HG03064 (cell line): Measurements from ENCODE around the gene LHCGR.

Experiments
- ATAC-seq: cut with Tn5 transposase; IDR thresholded peaks from one replicate; pipeline ENCODE4 v1.9.1; 2021; ENCODE audit warnings: low read depth; ENCODE audit not compliant: unreplicated experiment

LHCGR gene

DNA sequence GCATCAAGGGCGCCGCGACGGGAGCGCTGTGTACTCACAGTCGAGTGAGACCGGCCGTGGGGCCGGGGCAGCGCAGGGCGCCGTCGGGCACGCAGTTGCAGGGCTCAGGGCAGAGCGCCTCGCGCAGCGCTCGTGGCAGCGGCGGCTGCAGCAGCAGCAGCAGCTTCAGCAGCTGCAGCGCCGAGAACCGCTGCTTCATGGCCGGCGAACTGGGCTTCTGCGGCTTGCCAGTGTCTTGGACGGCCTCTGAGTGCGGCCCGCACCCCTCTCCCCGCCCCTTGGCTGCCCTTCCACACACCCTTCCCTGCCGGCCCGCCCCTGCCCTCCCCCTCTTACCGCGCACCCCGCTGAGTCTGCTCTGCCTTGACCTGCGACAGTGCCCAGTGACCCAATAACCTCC lies at the start of gene LHCGR:
TSS of gene LHCGR (minus strand) at position 252 of the 400 bp plus-strand sequence. CDS start at position 199, 53 bp downstream.
- no peak for ATAC-seq

DNA sequence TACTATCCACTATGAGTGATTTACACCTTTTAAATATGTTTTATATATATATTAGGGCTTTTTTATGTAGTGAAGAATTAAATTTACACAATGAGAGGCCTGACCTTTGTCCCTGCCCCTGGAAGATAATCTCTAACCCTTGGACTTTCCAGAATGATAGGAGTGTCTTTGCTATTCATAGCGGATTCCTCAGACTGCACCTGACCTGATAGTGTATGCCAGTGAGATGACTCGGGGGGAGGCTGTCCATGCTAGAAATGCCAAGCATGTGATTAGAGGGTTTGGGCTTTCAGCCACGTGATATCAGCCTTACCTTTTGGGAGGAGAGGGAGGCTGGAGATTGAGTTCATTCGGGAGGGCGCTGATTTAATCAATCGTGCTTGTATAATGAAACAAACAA lies 44.1 kb upstream of the LHCGR start:
- ATAC-seq: no peak

DNA sequence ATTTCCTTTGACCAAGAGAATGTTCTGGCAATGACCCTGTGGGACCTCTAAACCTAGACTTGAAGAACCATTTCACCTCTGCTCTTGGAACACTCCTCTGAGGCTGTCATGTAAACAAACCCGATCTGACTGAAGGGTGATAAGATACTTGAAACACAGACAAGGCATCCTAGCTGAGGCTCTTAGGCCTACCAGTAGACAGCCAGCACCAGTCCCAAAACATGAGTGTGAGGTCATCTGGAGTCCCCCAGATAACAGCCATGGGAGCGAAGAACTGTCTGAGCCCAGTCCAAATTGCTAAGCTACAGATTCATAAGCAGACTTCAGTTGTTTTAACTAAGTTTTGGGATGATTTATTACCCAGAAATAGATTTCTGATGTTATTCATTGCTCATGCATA lies 39.5 kb upstream of the LHCGR start:
- ATAC-seq: no peak

DNA sequence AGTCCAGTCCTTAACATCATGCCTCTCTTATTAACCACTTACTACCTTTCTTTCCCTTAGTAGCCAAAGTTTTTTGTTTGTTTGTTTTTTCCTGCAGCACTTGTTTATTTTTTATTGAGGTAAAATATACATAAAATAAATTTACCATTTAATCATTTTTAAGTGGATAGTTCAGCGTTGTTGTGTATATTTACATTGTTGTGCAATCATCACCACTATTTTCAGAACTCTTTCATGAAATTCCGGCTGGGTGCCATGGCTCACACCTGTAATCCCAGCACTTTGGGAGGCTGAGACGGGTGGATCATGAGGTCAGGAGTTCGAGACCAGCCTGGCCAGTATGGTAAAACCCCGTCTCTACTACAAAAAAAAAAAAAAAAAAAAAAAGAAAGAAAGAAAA lies 38.1 kb upstream of the LHCGR start:
- ATAC-seq: no peak

DNA sequence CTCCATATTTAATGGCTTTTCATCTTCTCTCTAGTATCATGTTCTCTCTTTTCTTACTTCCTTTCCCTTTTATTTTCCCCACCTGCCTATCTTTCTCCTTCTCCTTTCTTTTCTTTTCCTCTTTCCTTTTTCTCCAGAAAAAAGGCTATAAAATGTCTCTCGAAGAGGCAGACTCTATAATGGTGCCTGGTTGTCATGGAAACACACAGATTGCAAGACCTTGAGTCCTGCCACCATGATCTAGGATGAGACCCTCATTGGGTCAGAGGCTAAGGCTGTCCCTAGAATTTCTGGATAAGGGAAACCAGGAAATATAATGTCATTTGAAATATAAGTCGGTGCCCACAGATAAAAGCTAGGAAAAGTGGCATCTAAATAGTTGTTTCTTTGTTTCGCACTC lies 36.5 kb upstream of the LHCGR start:
- no peak for ATAC-seq

DNA sequence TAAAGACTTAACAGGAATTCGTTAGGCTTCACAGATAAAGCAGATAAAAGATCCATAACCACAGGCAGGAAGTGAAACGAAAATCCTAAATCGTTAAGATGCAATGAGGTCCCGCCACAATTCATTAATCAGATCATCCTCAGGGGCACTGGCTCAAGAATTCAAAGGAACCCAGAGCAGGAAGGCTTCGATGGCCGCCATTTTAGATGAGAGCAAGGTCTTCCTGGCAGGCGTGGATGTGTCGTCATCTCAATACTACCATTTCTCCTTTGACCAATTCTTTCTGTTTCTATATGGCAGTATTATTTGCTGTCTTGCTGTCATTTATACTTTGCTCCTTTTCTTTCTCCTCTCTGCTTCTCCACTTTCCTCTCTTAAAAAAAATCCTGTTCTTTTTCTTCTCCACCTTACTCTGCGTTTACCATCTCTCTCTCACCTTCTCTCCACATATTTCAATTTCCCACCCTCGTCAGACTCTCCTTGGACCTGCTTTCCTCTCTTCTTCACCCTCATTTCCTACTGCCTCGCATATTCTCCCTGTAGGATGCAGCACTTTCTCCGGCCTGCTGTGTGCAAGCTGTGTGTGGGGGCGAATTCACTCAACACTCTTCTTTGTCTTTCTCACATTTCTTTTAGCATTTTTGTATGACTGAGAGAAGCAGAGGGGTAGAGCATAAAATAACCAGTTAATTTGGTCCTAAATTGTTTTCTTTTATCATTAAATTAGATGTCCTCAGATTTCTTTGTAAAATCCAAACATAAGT lies 35.1 kb upstream of the LHCGR start:
- no peak for ATAC-seq

DNA sequence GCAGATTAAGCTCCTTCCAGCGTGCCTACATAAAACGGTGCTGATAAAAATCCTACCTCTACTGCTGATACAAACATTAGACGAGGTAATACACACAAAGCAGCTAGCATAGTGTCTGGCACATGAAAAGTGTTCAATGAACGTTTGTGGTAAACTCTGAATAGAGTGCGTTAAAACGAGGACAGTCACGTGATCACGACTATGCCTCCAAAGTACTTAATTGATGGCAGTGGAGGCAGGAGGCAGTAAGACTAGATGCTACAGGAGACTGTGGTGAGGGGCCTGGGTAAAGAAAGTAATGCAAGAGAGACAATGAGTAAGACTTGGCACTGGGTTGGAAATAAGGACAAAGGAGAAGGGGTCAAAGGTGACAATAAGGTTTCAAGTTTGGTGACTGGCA lies 32.1 kb upstream of the LHCGR start:
- no peak for ATAC-seq

DNA sequence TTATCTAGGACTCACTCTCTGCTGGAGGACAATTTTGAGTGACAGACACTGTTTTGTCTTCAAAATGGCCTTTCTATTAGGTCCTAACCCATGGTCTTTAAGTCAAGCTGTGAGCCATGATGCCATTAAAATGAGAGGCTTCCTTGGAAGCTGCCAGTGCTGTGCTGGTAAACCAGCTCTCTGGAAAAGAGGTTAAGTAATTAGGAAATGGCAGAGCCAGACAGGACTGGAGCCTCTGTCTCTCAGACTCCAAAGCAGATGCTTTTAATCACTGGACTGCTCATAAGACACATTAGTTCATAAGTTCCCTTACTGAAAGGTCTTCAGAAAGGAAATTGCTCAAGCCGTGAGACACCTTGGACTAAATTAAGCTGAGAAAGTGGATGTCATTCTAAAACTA lies 25.8 kb upstream of the LHCGR start:
- no peak for ATAC-seq

DNA sequence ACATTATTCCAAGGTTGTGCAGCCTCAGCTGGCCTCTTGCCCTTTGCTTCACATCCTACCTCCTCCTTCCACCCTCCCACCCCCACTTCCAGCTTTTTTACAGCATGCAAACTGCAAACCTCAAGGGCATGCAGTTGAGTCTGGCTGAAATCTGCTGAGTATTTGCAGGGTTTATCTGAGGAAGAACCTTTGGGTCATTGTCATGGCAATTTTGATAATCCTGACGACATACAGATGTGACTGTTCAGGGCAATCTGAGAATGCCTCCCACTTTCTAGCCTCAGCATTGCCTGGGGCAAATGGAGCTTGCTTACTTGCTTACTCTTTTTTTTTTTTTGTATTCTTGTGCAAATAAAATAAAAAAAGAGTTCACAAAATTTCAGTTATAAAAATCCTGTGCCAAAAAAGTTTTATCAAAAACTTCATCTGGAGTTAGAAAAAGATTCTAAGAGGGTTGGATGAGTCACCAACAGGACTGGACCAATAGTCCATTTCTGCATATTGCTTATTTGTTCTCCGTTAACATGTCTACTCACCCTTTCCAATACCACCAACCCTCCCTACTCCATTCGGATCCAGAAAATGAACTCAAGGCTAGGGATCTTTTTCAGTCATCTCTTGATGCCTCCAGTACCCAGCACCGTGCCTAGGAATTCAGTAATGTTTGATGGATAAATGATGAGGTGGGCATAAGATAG lies 23.6 kb upstream of the LHCGR start:
- no peak for ATAC-seq

DNA sequence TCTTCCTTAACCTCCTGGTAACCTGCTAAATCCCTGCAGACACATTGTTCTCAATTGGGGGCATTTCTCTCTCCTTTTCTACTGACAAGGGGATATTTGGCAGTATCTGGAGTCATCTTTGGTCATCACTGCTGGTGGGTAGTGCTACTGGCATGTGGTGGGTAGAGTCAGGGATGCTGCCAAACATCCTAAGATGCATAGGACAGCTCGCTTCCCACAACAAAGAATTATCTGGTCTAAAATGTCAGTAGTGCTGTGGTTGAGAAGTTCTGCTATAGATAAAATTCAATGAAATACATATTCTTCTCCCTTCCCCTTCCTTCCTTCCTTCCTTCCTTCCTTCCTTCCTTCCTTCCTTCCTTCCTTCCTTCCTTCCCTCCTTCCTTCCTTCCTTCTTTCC lies 18.7 kb upstream of the LHCGR start:
- ATAC-seq: no peak

DNA sequence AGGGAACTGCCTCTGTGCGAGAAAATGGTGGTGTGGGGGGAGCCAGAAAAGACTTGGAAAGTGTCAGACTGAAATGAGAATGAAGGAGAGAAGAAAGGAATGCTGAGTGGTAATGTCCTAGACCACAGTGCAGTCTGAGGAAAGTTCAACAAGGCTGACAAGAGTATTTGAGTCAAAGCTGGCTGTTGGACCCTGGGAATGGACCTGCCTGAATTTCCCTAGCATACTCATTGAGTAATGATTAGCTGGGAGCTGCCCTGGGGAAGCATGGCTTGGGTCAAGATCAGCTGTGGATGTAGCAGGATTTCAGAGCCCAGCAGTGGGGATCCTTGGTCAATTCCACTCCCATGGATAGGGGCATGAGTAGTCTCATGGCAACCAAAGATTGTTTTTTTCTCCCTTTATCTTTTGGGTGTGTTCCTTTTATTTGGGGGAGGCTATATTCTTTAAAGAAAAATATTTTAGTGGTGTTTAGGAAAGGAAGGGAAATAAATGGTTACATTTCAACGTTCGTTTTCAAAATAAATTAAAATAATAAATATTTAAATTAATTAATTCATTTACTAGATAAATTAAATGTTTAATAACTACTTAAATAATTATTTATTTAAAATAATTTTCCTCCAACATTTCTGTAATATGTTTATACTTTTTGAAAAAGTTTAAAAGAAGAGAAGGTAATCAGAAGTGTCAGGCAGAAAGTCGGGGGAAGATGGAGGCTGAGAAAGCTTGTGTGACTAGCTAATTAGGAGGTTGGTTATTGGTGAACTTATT lies 15.9 kb upstream of the LHCGR start:
- ATAC-seq: no peak

DNA sequence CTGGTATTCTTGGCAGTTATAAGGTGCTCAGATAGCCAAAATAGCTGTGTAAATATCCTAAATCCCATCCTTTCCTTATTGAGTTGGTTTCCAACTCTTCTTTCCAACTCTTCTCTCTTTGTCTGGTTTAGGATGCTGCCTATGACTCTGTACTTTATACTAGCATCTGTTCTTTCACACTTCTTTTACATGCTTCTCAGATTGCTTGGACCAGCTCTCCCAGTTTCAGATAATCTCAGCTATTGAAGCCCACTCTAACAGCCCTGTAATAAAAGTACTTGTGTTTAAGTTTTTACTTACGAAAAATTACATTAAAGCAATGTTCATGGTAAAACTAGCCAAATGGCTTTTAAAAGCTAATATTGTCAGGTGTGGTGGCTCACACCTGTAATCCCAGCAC lies 14.7 kb upstream of the LHCGR start:
- no peak for ATAC-seq

DNA sequence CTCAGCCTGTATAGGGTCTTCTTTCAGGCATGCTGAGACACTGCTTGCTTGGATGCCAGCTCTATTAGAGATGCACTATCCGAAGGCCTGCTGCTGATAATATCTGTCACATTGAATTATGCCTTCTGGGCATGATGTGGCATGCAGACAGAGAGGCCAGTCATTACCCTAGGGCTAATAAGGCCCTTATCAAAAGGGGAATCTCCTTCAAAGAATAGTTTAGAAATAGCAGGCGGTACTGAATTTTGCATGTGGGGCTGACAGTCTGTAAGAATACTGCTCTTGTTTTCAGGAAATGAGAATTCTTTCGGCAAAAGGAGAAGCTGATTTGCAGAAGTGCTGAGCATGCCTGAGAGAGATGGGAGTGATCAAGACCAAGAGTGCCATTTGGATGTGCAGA lies 13.1 kb upstream of the LHCGR start:
- ATAC-seq: no peak

DNA sequence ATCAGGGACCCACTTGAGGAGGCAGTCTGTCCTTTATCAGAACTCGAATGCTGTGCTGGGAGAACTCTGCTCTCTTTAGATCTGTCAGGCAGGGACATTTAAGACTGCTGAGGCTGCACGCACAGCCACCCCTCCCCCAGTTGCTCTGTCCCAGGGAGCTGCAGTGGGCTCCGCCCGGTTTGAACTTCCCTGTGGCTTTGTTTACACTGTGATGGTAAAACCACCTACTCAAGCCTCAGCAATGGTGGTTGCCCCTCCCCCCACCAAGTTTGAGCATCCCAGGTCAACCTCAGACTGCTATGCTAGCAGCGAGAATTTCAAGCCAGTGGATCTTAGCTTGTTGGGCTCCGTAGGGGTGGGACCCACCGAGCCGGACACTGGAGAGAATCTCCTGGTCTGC lies 11.8 kb upstream of the LHCGR start:
- ATAC-seq: no peak

DNA sequence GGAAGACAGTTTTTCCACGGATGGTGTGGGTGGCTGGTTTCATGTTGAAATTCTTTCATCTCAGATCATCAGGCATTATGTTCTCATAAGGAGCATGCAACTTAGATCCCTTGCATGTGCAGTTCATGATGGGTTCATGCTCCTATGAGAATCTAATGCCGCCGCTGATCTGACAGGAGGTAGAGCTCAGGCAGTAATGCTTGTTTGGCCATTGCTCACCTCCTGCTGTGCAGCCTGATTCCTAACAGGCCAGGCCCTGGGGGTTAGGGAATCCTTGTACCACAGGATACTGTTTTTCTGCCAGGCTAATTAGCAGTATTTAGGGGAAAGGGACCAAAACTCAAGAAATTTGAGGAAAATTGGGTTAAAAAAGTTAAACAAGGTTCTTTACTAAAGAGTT lies 5.3 kb upstream of the LHCGR start:
- ATAC-seq: no peak

DNA sequence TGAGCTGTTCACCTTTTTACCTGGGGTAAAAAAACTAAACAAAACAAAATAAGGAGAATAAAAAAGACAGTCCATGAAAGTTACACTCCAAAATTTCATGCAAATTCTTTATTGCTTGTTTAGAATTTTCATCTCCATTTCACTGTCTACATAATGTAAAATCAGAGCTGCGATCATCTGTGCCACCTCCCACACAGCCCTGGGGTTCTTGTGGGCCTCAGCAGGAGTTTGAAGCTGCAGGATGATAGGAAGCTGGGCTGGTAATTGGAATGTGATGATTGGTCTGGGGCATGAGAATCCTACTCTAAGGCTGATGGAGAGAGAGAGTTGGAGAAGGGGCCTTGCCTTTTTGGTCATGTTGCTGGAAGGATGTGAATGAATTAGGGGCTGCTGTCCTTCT lies 4.2 kb upstream of the LHCGR start:
- no peak for ATAC-seq

DNA sequence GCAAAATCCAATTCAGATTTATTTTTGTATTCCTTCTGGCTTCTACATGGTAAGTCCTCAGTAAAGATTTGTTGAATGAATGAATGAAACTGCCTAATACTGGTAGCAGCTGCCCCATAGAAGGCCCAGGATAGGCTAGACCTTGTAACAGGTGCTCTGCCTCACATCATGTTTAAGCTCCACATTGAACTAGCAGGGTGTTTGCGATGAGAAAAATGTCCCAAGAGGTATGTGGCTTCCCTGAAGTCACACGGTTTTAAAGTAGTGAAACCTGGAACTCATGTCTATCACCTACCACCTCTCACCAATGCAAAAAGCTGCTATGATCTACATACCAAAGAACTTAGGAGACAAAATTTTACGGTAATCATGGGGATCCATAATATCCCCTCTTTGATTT lies 765 bp upstream of the LHCGR start:
- ATAC-seq: no peak

DNA sequence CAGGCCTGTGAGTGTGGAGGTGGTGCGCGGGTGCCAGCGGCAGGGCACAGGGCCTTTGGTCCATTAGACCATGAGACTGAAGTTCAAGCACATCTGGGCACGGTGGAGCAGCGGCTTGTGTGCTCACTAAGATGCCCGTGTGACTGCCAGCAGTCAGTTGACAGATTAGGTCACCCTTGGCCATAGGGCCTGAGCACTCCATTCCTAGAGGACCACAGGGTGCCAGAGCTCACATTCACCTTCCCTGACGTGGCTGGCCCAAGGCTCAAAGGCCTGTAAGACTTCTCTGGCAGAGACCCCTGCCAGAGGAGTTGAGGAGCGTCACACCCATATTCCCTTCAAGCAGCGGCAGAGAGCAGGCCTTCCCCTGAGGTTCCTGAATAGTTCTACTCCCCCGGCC lies 650 bp downstream of the LHCGR start:
- no peak for ATAC-seq

DNA sequence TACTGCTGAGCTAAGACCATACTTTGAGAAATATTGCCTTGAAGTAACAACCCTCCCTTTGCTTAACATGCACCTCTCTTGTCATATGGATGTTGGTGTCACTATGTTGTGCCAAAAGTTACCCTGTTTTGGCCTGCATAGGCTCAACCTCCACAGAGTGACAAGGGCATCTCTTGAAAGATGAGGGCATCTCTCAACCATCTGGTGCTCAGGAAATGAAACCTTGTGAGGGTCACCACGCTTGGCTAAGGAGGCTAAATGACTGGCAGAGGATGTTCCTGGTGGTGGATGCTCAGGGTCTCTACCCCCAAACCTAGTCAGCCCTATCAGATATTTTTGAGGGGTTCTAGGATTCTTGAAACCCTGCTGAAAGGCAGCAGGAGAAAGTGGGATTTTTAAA lies 2.3 kb downstream of the LHCGR start:
- ATAC-seq: no peak

DNA sequence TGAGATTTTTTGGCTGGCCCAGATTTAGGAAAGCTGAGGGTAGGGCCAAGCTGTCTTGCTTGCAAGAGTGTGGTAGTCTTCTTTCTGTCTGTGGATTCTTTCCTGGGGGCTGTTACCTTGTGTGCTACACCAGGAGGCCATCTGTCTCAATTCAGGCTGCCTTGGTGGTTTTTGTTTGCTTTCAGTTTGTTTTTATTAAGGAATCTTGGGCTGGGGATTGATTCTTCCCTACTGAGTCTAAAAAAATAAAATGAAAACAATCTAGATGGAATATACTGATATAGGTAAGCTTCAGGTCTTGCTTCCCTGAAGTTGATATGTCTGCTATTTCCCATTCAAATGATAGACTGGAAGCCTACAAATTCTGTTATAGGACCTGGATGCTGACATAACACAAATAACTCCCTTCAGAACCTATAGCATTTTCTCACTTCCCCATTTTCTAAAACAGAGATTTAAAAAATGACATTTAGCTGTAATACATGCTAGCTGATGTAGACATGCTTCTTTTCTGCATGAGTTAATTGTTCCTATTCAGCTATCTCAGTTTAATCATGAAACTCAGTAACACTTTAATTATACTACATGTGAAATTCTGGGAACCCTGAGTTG lies 5.3 kb downstream of the LHCGR start:
- ATAC-seq: peak; percentile 59
